ENCODE measurements around the gene SIMC1. TPM values are rescaled to one million over a fixed set of nuclear protein-coding genes. Genes with fewer than 3 reads are reported as not detected.

Gene SIMC1
- polyA plus RNA-seq, 1 of the 3 experiments (the other 2 are of a cell fraction), result 12.4 TPM

- Histone ChIP-seq H3F3A (replicated peaks; ENCODE audit: insufficient read depth) (peaks cover 3% of the 10 kb centered on the region), H3K4me3 (ENCODE audit: low read depth in 2 of 2, low read length in 1 of 2) (peak overlapping the region; percentile 70 to 87), H3K9ac (peak overlapping the region; percentile 75), H4K20me1 (ENCODE audit: insufficient read depth) (peaks cover 4% of the 10 kb centered on the region; the same call in 1 of the 2 replicates), H3K79me2 (ENCODE audit: insufficient read depth) (peaks cover 17% of the 10 kb centered on the region), H3K4me1 (ENCODE audit: control insufficient read depth in 1 of 2, insufficient read depth in 2 of 2, low read depth in 1 of 2, low read length in 1 of 2) (peaks cover 0 to 16% of the 10 kb centered on the region in 2 experiments; a peak in 1 of 4 replicates), H2AFZ (ENCODE audit: low read depth) (peak overlapping the region; percentile 90), H3K36me3 (replicated peaks in 1 of 2; ENCODE audit: control insufficient read depth in 1 of 2, insufficient read depth in 2 of 2, low read length in 1 of 2) (peaks cover 4 to 11% of the 10 kb centered on the region in 2 experiments), H3K27ac (ENCODE audit: low read depth in 2 of 2, low read length in 1 of 2) (peak overlapping the region in 1 of 2 experiments; percentile 18; a peak in 1 of 4 replicates), H3K4me2 (peak overlapping the region; percentile 98), H3K9me3 (no peaks in the 10 kb centered on the region), H3K9me2 (no peaks in the 10 kb centered on the region), H3K27me3 (ENCODE audit: insufficient read depth) (no peaks in the 10 kb centered on the region)
- 54% methylated on average over 18 of the region's 28 CpGs for WGBS (ENCODE audit: low lambda C conversion rate)
- CTCF ChIA-PET, result no interaction called here
- TF ChIP-seq FOXJ3 (CRISPR knock-in tag; IDR thresholded peaks at IDR 0.05), result no peak
- TF ChIP-seq CHD2 (IDR thresholded peaks at IDR 0.05; ENCODE audit: low read length, partially characterized antibody), result no peak
- no peak for TF ChIP-seq USF2 (IDR thresholded peaks at IDR 0.05; ENCODE audit: borderline replicate concordance, low read depth, low read length)
- TF ChIP-seq ELF1 (IDR thresholded peaks at IDR 0.05), result no peak
- no peak for TF ChIP-seq SMC3 (IDR thresholded peaks at IDR 0.05; ENCODE audit: low read depth, low read length)
- no peak for TF ChIP-seq EZH2phosphoT487 (IDR thresholded peaks at IDR 0.05; ENCODE audit: borderline replicate concordance, low read depth)
- TF ChIP-seq MXI1 (IDR thresholded peaks at IDR 0.05; ENCODE audit: low read depth, low read length), result no peak
- no peak for TF ChIP-seq NRF1 (IDR thresholded peaks at IDR 0.05; ENCODE audit: low read depth, low read length)
- no peak for TF ChIP-seq IRF3 (IDR thresholded peaks at IDR 0.05; ENCODE audit: low read depth, low read length)
- no peak for TF ChIP-seq REST (IDR thresholded peaks at IDR 0.05; ENCODE audit: low read depth, low read length)
- no peak for TF ChIP-seq RAD21 (IDR thresholded peaks at IDR 0.05; ENCODE audit: low read length)
- TF ChIP-seq, protein P1, sequence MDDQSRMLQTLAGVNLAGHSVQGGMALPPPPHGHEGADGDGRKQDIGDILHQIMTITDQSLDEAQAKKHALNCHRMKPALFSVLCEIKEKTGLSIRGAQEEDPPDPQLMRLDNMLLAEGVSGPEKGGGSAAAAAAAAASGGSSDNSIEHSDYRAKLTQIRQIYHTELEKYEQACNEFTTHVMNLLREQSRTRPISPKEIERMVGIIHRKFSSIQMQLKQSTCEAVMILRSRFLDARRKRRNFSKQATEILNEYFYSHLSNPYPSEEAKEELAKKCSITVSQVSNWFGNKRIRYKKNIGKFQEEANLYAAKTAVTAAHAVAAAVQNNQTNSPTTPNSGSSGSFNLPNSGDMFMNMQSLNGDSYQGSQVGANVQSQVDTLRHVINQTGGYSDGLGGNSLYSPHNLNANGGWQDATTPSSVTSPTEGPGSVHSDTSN (IDR thresholded peaks at IDR 0.05), result no peak
- no peak for TF ChIP-seq GABPA (IDR thresholded peaks at IDR 0.05; ENCODE audit: low read depth)
- TF ChIP-seq NFIC (IDR thresholded peaks at IDR 0.05; ENCODE audit: borderline replicate concordance), result no peak
- no peak for TF ChIP-seq RCOR1 (IDR thresholded peaks at IDR 0.05; ENCODE audit: low read length)
- POLR2A ChIA-PET, result no interaction called here
- DNase-seq, result no peak
Measured at GRCh38 chr5:176364765-176365350, 126.6 kb downstream of the SIMC1 start.

Measured in SK-N-SH (cell line).